WTC11 (cell line): ENCODE data around the gene KCNIP4.

ENCODE experiments used
- MYBL2 ChIP-seq: sonication (generic); formaldehyde crosslinking; IDR thresholded peaks from 2 replicates; pipeline ENCODE4 v1.8.1; 2023; ENCODE audit warnings: mild to moderate bottlenecking, moderate library complexity, missing genetic modification reagents
- TEAD4 ChIP-seq: sonication (generic); formaldehyde crosslinking; IDR thresholded peaks from 2 replicates; pipeline ENCODE4 v1.8.0; 2022; ENCODE audit warnings: mild to moderate bottlenecking, missing genetic modification reagents
- ZNF671 ChIP-seq: fragments of 250-450 bp; sonication (Bioruptor Pico); IDR thresholded peaks from 2 replicates; pipeline ENCODE4 v1.8.0; 2021; ENCODE audit warnings: mild to moderate bottlenecking
- TF ChIP-seq, protein P1 (sequence below): fragments of 250-450 bp; sonication (Bioruptor Pico); IDR thresholded peaks from 2 replicates; pipeline ENCODE4 v2.1.2; 2022; ENCODE audit warnings: mild to moderate bottlenecking, moderate library complexity
- TF ChIP-seq, protein P2 (sequence below): fragments of 200-600 bp; IDR thresholded peaks from 2 replicates; pipeline ENCODE4 v1.8.0; 2022; ENCODE audit warnings: antibody characterized with exemption
- TF ChIP-seq, protein P3 (sequence below): sonication (generic); formaldehyde crosslinking; IDR thresholded peaks from 2 replicates; pipeline ENCODE4 v1.8.0; 2022; ENCODE audit warnings: mild to moderate bottlenecking, missing genetic modification reagents

DNA sequence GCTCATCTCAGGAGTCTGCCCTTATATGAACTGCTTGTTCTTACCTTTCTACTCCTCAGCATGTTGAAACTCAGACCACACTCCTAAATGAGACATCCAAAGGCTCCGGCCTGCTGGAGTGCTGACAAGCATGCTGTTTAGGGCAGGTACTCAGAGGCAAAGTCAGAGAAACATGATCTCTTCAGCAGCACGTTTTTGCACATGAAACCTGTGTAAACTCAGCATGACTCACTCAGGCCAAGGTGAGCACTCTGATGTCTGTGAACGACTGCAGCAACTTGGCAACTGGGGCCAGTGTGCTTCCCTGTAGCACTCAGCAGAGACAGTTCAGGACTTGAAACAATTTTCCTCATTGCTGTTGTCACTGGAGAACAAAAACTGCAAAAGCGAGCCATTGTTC is 1138.8 kb downstream of the KCNIP4 start:
- TF ChIP-seq, protein P1, sequence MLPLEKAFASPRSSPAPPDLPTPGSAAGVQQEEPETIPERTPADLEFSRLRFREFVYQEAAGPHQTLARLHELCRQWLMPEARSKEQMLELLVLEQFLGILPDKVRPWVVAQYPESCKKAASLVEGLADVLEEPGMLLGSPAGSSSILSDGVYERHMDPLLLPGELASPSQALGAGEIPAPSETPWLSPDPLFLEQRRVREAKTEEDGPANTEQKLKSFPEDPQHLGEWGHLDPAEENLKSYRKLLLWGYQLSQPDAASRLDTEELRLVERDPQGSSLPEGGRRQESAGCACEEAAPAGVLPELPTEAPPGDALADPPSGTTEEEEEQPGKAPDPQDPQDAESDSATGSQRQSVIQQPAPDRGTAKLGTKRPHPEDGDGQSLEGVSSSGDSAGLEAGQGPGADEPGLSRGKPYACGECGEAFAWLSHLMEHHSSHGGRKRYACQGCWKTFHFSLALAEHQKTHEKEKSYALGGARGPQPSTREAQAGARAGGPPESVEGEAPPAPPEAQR = no peak
- TF ChIP-seq, protein P2, sequence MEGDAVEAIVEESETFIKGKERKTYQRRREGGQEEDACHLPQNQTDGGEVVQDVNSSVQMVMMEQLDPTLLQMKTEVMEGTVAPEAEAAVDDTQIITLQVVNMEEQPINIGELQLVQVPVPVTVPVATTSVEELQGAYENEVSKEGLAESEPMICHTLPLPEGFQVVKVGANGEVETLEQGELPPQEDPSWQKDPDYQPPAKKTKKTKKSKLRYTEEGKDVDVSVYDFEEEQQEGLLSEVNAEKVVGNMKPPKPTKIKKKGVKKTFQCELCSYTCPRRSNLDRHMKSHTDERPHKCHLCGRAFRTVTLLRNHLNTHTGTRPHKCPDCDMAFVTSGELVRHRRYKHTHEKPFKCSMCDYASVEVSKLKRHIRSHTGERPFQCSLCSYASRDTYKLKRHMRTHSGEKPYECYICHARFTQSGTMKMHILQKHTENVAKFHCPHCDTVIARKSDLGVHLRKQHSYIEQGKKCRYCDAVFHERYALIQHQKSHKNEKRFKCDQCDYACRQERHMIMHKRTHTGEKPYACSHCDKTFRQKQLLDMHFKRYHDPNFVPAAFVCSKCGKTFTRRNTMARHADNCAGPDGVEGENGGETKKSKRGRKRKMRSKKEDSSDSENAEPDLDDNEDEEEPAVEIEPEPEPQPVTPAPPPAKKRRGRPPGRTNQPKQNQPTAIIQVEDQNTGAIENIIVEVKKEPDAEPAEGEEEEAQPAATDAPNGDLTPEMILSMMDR = no peak
- TF ChIP-seq TEAD4 (CRISPR knock-in tag) (no peak), MYBL2 (no peak), ZNF671 (CRISPR knock-in tag) (no peak)
- TF ChIP-seq, protein P3, sequence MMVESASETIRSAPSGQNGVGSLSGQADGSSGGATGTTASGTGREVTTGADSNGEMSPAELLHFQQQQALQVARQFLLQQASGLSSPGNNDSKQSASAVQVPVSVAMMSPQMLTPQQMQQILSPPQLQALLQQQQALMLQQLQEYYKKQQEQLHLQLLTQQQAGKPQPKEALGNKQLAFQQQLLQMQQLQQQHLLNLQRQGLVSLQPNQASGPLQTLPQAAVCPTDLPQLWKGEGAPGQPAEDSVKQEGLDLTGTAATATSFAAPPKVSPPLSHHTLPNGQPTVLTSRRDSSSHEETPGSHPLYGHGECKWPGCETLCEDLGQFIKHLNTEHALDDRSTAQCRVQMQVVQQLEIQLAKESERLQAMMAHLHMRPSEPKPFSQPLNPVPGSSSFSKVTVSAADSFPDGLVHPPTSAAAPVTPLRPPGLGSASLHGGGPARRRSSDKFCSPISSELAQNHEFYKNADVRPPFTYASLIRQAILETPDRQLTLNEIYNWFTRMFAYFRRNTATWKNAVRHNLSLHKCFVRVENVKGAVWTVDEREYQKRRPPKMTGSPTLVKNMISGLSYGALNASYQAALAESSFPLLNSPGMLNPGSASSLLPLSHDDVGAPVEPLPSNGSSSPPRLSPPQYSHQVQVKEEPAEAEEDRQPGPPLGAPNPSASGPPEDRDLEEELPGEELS = no peak
